Inferior parietal cortex (tissue), 1 donor: ENCODE data around the gene CCDC137.

Experiments used
- DNase-seq: peaks from one replicate; pipeline ENCODE4 v3.0.0-alpha.2; 2016; ENCODE audit errors: extremely low spot score

CCDC137 gene

DNA sequence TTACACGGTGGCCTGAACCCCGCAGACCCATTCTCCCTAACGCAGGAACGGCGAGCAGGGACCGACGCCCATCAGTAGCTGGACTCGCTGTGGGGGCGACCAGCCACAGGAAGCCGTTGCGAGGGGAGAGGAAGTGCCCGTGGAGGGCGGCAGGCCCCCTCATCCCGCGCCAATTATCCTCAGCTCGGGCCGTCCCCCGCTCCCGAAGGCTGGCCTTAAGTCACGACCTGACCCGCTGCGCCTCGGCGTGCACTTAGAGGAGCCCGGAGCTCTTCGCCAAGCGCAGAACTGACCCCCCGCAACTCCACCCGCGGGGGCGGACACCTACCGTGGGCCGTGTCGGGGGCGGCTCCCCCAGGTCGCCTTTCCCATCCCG lies 16.7 kb downstream of the CCDC137 start:
- peak; percentile 20 for DNase-seq

DNA sequence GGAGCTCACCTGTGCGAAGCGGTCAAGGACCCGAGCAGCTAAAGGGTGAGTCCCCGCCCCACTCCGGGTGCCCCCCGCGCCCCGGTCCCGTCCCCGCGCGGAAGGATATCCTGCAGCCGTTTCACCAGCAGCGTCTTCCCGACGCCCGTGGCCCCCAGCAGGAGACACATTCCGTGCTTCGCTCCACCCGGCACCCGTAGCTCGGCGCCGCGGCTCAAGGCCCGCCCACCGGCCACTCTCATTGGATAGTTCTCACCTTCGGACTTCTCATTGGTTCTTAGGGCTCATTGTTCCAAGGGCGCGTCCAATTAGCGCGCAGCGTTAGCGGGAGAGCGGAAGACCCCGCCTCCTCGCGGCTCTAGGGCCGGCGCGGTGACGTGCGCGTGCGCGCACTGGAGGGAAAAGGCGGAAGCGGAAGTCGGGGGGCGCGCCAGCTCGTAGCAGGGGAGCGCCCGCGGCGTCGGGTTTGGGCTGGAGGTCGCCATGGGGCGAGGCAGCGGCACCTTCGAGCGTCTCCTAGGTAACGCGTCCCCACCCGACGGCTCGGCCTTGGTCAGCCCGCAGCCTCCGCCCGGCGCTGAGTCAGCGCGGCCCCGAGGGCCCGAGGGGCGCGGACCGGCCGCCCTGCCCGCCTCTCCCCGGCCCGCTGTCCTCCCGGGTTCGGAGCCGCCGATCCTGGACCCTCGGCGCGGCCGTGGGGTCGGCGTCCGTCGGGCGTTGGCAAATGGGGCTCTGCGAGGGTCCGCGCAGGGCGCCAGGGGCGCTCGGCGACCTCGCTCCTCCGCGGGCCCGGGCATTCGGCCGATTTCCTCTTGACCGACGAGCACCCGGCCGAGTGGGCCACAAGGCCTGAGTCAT lies 17.3 kb downstream of the CCDC137 start, which contains the start of the genes ARL16 and HGS:
Gene ARL16, minus strand, starts transcription at position 214 of the 858 bp plus-strand sequence. Its CDS starts 44 bp downstream, at position 170.
Gene HGS, plus strand, starts transcription at position 428 of the 858 bp plus-strand sequence. Its CDS starts 56 bp downstream, at position 484.
- peak; percentile 100 for DNase-seq

DNA sequence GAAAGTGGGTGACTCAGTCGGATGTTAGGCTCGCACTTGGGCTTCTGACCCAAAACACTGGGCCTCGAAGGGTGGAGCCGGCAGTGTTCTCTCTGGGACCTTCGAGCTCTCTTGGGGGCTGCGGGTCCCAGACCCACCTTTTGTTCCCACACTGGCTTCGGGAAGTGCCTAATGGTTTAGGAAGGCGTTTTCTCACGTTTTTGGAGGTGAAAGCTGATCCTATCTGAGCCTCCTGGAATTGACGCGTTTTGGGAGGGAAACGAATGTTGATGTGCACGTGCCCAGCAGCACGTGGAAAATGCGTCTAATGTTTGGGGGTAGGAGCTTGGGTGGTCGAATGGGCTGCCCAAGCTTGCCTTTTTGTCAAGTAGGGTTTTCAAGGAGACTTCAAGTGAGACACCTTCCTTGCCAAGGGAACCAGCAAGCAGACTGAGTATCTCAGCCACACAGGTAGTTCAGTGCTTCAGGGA lies 17.9 kb downstream of the CCDC137 start:
- no peak for DNase-seq

- DNase-seq, result no peak
Measured at GRCh38 chr17:81685108-81685507, 18.6 kb downstream of the CCDC137 start.

GRCh38 chr17:81686614-81687013 lies 20.1 kb downstream of the CCDC137 start:
- DNase-seq, result no peak

GRCh38 chr17:81687770-81688541 lies 21.4 kb downstream of the CCDC137 start:
- no peak for DNase-seq

DNA sequence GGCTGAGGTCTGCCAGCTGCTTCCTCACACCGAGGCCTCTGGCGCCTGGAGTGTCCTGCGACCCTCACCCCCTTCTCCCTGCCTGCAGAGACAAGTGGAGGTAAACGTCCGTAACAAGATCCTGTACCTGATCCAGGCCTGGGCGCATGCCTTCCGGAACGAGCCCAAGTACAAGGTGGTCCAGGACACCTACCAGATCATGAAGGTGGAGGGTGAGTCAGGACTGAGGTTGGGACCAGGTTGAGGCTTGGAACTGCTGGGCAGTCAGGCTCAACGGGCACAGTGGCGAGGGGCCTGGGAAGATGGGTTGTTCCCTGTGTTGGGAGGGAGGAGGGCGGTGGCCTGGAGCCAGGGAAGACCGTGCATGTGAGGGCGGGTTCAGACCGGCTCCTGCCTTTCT lies 22.1 kb downstream of the CCDC137 start:
- DNase-seq, result no peak

- no peak for DNase-seq
Measured at GRCh38 chr17:81690066-81690465, 23.5 kb downstream of the CCDC137 start.

GRCh38 chr17:81690549-81690948 lies 24.0 kb downstream of the CCDC137 start:
- DNase-seq, result no peak

DNA sequence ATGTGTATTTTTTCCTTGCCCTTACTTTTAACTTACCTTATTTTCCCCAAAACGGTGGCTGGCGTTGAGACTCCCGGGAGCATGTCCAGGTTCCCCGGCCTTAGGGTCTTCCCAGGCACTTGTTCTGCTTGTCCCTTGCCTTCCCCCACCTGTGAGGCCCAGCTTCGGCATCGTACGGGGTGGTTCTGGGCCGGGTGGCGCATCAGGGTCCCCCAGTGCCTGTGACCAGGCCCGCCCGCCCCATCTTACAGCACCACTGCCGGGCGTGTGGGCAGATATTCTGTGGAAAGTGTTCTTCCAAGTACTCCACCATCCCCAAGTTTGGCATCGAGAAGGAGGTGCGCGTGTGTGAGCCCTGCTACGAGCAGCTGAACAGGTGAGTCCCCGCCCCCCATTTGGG lies 24.7 kb downstream of the CCDC137 start:
- DNase-seq, result no peak

- DNase-seq, result no peak
Measured at GRCh38 chr17:81691608-81692007, 25.1 kb downstream of the CCDC137 start.

DNA sequence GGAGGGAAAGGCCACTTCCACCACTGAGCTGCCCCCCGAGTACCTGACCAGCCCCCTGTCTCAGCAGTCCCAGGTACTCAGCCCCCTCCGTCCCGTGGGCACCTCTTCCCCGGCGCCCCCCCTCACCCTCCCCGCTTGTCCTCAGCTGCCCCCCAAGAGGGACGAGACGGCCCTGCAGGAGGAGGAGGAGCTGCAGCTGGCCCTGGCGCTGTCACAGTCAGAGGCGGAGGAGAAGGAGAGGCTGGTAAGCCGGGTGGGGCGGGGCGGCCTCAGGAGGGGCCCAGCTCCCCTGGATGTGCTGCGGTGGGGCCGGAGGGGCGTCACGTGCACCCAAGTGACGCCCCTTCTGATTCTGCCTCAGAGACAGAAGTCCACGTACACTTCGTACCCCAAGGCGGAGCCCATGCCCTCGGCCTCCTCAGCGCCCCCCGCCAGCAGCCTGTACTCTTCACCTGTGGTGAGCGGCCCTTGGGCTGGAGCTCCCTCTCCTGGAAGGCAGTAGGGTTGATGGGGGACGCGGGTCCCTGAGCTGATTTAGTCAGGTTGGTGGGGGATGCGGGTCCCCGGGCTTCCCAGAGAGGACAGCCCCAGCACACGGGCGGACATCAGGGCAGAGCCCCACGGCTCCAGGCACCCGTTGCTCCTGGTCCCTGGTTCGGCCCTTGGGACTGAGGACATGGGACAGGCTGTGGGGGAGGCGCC lies 27.1 kb downstream of the CCDC137 start:
- no peak for DNase-seq

DNA sequence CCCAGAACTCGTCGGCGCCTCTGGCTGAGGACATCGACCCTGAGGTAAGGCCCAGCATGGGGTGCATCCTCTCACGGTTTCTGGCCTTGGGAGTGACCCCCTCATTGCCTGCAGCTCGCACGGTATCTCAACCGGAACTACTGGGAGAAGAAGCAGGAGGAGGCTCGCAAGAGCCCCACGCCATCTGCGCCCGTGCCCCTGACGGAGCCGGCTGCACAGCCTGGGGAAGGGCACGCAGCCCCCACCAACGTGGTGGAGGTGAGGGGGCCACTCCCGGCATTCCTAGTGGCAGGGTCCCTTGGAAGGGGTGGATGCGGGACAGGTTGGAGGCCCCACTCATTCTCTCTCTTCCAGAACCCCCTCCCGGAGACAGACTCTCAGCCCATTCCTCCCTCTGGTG lies 28.3 kb downstream of the CCDC137 start:
- no peak for DNase-seq

- no peak for DNase-seq
Measured at GRCh38 chr17:81695211-81695610, 28.7 kb downstream of the CCDC137 start.

- no peak for DNase-seq
Measured at GRCh38 chr17:81695801-81696200, 29.3 kb downstream of the CCDC137 start.

GRCh38 chr17:81696218-81696941 lies 29.8 kb downstream of the CCDC137 start:
- no peak for DNase-seq

DNA sequence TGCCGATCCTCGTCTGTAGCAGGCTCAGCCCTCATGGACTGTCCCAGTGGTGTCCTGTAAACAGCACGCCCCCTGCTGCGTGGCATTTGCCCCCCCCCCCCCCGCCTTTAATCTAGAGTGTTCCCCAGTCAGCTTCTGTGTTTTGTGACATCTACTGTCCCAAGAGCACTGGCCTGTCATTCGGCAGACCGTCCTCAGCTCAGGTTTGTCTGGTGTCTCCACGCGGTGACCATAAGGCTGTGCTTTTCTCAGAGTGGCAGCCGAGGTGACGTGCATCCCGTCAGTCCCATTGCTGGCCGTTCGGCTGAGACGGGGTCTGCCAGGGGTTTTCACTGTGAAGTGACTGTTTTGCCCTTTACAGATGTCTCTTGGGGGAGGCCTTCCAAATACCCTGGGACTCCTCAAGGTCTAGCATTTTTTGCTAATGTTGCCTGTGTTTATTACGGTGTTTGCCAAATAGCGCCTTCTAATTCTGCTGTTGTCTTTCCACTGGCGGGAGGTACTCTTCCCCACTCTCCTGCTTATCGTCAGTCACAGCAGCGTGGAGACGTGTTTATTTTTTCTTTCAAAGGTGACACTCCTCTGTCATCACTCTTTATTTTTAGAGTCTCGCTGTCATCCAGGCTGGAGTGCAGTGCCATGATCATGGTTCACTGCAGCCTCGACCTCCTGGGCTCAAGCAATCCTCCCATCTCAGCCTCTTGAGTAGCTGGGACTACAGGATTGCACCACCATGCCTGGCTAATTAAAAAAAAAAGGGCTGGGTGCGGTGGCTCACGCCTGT lies 30.9 kb downstream of the CCDC137 start:
- no peak for DNase-seq

DNA sequence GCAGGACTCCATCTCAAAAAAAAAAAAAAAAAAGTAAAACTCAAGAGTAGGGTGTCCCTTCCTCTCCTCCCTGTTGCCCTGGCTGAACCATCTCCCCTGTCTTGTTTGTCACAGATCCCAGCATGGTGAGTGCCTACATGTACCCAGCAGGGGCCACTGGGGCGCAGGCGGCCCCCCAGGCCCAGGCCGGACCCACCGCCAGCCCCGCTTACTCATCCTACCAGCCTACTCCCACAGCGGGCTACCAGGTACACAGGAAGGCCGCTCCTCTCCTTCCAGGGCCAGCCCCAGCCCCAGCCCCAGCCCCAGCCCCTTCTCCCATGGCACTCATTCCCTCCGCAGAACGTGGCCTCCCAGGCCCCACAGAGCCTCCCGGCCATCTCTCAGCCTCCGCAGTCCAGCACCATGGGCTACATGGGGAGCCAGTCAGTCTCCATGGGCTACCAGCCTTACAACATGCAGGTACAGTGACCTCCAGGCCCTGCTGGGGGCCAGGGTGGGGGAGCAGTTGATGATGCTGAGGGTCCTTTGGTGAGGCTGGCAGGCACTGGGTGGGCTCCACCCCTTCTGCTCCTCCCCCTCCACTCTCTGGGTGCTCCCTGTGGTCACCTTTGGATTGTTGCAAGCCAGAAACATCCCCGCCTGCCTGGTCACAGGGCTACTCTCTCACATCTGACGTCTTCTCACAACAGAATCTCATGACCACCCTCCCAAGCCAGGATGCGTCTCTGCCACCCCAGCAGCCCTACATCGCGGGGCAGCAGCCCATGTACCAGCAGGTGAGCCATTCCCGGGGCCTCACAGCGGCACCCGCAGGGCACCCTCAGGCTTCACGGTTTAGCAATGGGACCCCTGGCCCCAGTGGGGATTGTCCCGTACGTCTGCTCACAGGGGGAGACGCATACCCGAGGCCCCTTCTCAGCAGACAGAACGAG lies 34.1 kb downstream of the CCDC137 start:
- no peak for DNase-seq

- DNase-seq, result no peak
Measured at GRCh38 chr17:81701288-81702071, 34.9 kb downstream of the CCDC137 start.
